Rectal smooth muscle tissue (tissue), 1 donor: ENCODE data around the gene OPN3.
"Not testable (repeated sequence)": the region's sequence is repeated elsewhere in the genome, so short reads cannot be mapped to it uniquely, and the experiment has no call there.

ENCODE experiments used
- H3K27ac ChIP-seq: one replicate; pipeline ENCODE4 v1.7.0; 2013; ENCODE audit warnings: low read depth, low read length, inconsistent platforms
- H3K27me3 ChIP-seq: one replicate; pipeline ENCODE4 v1.7.0; 2013; ENCODE audit warnings: low read length; ENCODE audit not compliant: control insufficient read depth, insufficient read depth
- H3K36me3 ChIP-seq: one replicate; pipeline ENCODE4 v1.7.0; 2013; ENCODE audit warnings: low read length; ENCODE audit not compliant: control insufficient read depth, insufficient read depth
- H3K4me1 ChIP-seq: one replicate; pipeline ENCODE4 v1.7.0; 2013; ENCODE audit warnings: low read length; ENCODE audit not compliant: control insufficient read depth, insufficient read depth
- H3K4me3 ChIP-seq: one replicate; pipeline ENCODE4 v1.7.0; 2013; ENCODE audit warnings: low read length
- H3K9ac ChIP-seq: one replicate; pipeline ENCODE4 v1.7.0; 2013; ENCODE audit warnings: low read length

Gene OPN3

GRCh38 chr1:241640149-241640866 lies at the start of gene OPN3, which contains the start of gene CHML:
OPN3 (minus strand) TSS chr1:241640369; CDS start chr1:241640254, 115 bp downstream.
CHML (minus strand) TSS chr1:241640369; CDS start chr1:241635766, 4,603 bp downstream.
- H3K27ac ChIP-seq = no peak within 1 kb of the TSS
- no peaks in the 10 kb centered on the region for H3K4me1 ChIP-seq
- H3K4me3 ChIP-seq = peak within 1 kb of the TSS; percentile 70
- no peaks in the 10 kb centered on the region for H3K36me3 ChIP-seq
- H3K9ac ChIP-seq = peak within 1 kb of the TSS; percentile 66
- H3K27me3 ChIP-seq = no peaks in the 10 kb centered on the region

GRCh38 chr1:241688940-241689368 lies 48.8 kb upstream of the OPN3 start:
- Histone ChIP-seq H3K4me1 (no peaks in the 10 kb centered on the region), H3K27me3 (no peaks in the 10 kb centered on the region), H3K9ac (no peak overlapping the region), H3K36me3 (no peaks in the 10 kb centered on the region), H3K4me3 (no peak overlapping the region), H3K27ac (no peak overlapping the region)

DNA sequence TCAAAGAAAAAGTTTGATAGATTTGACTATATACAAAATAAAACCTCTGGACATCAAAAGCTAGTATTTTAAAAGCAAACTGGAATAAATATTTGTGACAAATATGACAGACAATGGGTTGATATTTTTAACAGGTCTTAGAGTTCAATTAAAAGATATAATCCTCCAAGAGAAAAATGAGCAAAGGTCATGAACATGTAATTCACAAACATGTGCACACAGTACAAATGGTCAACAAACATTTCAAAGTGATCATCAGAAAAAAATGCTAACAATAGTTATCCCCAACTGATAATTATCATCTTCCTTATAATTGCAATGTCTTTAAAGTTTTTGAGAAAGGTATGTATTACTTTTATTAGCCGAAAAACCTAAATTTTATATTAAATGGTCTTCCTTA lies 43.9 kb upstream of the OPN3 start:
- Histone ChIP-seq H3K4me3 (no peak overlapping the region), H3K9ac (no peak overlapping the region), H3K4me1 (no peaks in the 10 kb centered on the region), H3K27ac (no peak overlapping the region), H3K36me3 (no peaks in the 10 kb centered on the region), H3K27me3 (no peaks in the 10 kb centered on the region)

DNA sequence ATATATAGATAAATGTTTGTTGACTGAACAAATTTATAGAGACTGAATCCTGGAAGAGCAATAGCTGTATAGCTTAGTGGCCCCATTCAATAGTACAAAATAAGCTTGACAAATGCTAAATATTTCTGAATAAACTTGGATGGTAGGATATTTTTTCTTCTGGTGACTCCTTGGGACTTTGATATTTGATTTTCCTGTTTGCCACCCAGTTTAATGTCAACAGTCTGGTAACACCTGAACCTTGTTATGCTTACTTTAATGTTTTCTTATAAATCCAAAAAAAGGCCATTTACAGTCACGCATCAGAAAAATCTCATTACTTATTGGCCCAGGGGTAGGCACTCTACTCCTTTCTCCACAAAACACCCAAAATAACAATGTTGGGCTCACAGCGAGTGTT lies 42.8 kb upstream of the OPN3 start:
- Histone ChIP-seq H3K27ac (no peak overlapping the region), H3K27me3 (no peaks in the 10 kb centered on the region), H3K4me1 (no peaks in the 10 kb centered on the region), H3K9ac (no peak overlapping the region), H3K4me3 (no peak overlapping the region), H3K36me3 (no peaks in the 10 kb centered on the region)

- H3K4me3 ChIP-seq, H3K36me3 ChIP-seq, H3K4me1 ChIP-seq, H3K9ac ChIP-seq, H3K27me3 ChIP-seq, H3K27ac ChIP-seq: not testable (repeated sequence)
Observed at GRCh38 chr1:241681861-241682448, 41.8 kb upstream of the OPN3 start.

DNA sequence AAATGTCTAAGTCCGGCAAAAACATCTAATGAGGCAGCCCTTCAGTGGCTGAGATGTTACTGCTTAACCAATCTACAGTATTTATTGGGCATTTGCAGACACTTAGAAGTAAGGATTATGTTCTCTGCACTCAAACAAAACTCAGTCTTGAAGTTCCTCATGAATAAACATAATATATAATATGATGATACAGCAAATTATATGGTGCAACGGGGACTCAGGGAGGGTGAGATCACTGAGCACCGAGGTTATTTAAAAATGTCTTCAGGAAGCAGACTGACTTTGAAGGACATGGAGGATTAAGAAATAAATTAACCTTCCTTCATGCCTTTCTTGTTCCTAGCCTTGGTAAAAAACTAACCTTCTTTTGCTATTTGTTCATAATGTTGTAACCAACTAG lies 39.8 kb upstream of the OPN3 start:
- Histone ChIP-seq H3K4me1 (no peaks in the 10 kb centered on the region), H3K27ac (no peak overlapping the region), H3K9ac (no peak overlapping the region), H3K27me3 (no peaks in the 10 kb centered on the region), H3K4me3 (no peak overlapping the region), H3K36me3 (no peaks in the 10 kb centered on the region)

GRCh38 chr1:241679404-241679803 lies 39.2 kb upstream of the OPN3 start:
- no peaks in the 10 kb centered on the region for H3K36me3 ChIP-seq
- no peaks in the 10 kb centered on the region for H3K27me3 ChIP-seq
- H3K9ac ChIP-seq = no peak overlapping the region
- no peaks in the 10 kb centered on the region for H3K4me1 ChIP-seq
- H3K27ac ChIP-seq = no peak overlapping the region
- H3K4me3 ChIP-seq = no peak overlapping the region

GRCh38 chr1:241678536-241678935 lies 38.4 kb upstream of the OPN3 start:
- H3K4me1 ChIP-seq = no peaks in the 10 kb centered on the region
- no peaks in the 10 kb centered on the region for H3K36me3 ChIP-seq
- no peak overlapping the region for H3K27ac ChIP-seq
- no peak overlapping the region for H3K4me3 ChIP-seq
- no peak overlapping the region for H3K9ac ChIP-seq
- no peaks in the 10 kb centered on the region for H3K27me3 ChIP-seq

- no peaks in the 10 kb centered on the region for H3K36me3 ChIP-seq
- H3K27me3 ChIP-seq = no peaks in the 10 kb centered on the region
- no peak overlapping the region for H3K9ac ChIP-seq
- no peak overlapping the region for H3K27ac ChIP-seq
- H3K4me1 ChIP-seq = no peaks in the 10 kb centered on the region
- no peak overlapping the region for H3K4me3 ChIP-seq
Observed at GRCh38 chr1:241677201-241677600, 37.0 kb upstream of the OPN3 start.

- H3K9ac ChIP-seq = no peak overlapping the region
- no peaks in the 10 kb centered on the region for H3K4me1 ChIP-seq
- no peak overlapping the region for H3K4me3 ChIP-seq
- no peaks in the 10 kb centered on the region for H3K27me3 ChIP-seq
- H3K36me3 ChIP-seq = no peaks in the 10 kb centered on the region
- H3K27ac ChIP-seq = no peak overlapping the region
Observed at GRCh38 chr1:241675983-241676382, 35.8 kb upstream of the OPN3 start.

DNA sequence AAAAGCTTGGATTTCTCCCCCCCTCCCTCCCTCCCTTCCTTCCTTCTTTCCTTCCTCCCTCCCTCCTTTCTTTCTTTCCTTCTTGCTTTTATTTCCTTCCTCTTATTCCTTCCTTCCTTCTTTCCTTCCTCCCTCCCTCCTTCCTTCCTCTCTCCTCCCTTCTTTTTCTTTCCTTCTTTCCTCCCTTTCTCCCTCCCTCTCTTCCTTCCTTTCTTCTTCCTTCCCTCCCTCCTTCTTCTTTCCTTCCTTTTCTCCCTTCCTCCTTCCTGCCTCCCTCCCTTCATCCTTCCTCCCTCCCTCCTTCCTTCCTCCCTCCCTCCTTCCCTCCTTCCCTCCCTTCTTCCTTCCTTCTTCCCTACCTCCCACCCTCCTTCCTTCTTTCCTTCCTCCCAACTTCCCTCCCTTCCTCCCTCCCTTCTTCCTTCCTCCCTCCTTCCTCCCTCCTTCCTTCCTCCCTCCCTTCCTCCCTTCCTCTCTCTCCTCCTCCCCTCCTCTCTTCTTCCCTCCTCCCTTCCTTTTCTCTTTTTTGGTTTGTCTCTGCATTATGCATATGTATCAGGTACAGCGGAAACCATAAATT lies 34.7 kb upstream of the OPN3 start:
- Histone ChIP-seq H3K27me3 (no peaks in the 10 kb centered on the region), H3K9ac (no peak overlapping the region), H3K27ac (no peak overlapping the region), H3K36me3 (no peaks in the 10 kb centered on the region), H3K4me3 (no peak overlapping the region), H3K4me1 (no peaks in the 10 kb centered on the region)

- Histone ChIP-seq H3K36me3 (no peaks in the 10 kb centered on the region), H3K4me3 (no peak overlapping the region), H3K27me3 (no peaks in the 10 kb centered on the region), H3K9ac (no peak overlapping the region), H3K27ac (no peak overlapping the region), H3K4me1 (no peaks in the 10 kb centered on the region)
Observed at GRCh38 chr1:241672301-241672700, 32.1 kb upstream of the OPN3 start.

DNA sequence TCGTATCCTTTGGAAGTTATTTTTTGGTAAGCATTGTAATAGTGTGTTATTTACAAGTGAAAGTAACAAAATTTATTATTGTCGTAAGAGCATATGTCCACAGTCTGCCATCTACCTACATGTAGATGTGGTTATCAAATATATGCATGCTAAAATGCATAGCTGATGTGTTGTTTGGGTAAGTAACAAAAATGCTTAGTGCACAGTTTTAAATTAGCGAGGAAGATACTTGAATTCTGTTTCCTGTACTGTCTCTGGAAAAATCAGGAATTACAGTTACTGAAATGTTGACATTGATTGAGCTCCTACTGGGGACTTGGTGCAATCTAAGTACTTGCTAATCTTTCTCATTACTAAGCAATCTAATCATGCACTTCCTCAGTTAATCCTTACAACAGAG lies 26.2 kb upstream of the OPN3 start:
- Histone ChIP-seq H3K27ac (no peak overlapping the region), H3K9ac (no peak overlapping the region), H3K27me3 (no peaks in the 10 kb centered on the region), H3K36me3 (no peaks in the 10 kb centered on the region), H3K4me1 (no peaks in the 10 kb centered on the region), H3K4me3 (no peak overlapping the region)
